HCT116 (cell line): ENCODE measurements around the gene NLRP14. TPM values are rescaled to one million over a fixed set of nuclear protein-coding genes. Genes with fewer than 3 reads are reported as not detected.

Experiments used
- ATAC-seq: fragments of 200-7000 bp; cut with Tn5 transposase; 2 replicates; pipeline ENCODE4 v1.9.1; 2020; ENCODE audit warnings: mild to moderate bottlenecking, moderate library complexity
- BruUV-seq: library from RNA; stranded (reverse); fragments of 400-500 nt; replicated peaks from 2 replicates; lab custom pipeline; 2021; lab: Mats Ljungman, UMichigan
- CTCF ChIA-PET: fragments of 300-600 bp; sonication (Branson Sonifier 250); formaldehyde crosslinking; loops from one replicate; lab custom pipeline; 2021; ENCODE audit warnings: antibody characterized with exemption; lab: Charles Lee
- POLR2A ChIA-PET: fragments of 300-600, 350-600 bp; sonication (Branson Sonifier 250); formaldehyde crosslinking; loops from one replicate; lab custom pipeline; 2021; ENCODE audit warnings: antibody characterized with exemption; lab: Charles Lee
- RAD21 ChIA-PET, 2 experiments: fragments of 300-600 bp; sonication (Branson Sonifier 250); formaldehyde crosslinking; loops; one replicate each; lab custom pipeline; 2023; ENCODE audit warnings: low total read pairs in 2 of 2; ENCODE audit not compliant: uncharacterized antibody in 2 of 2, unreplicated experiment in 2 of 2, low non-redundant PET in 1 of 2; lab: Charles Lee
- DNase-seq: peaks from one replicate; pipeline ENCODE4 v3.0.0-alpha.2; 2010; ENCODE audit warnings: low read depth, low spot score
- H2AFZ ChIP-seq: fragments of 200-600 bp; shearing (Covaris generic), sonication (generic); 2 replicates; pipeline ENCODE4 v1.6.1; 2017; ENCODE audit warnings: low read depth, mixed run types, mixed read lengths, antibody characterized with exemption, low read length; ENCODE audit not compliant: poor library complexity, severe bottlenecking
- H3K27ac ChIP-seq: 2 replicates; pipeline ENCODE4 v1.5.1; 2012; ENCODE audit warnings: low read depth, low read length
- H3K27me3 ChIP-seq: fragments of 200-600 bp; sonication (generic); 2 replicates; pipeline ENCODE4 v1.6.1; 2016; ENCODE audit warnings: mixed run types, low read length, mixed read lengths; ENCODE audit not compliant: insufficient read depth
- H3K36me3 ChIP-seq, 2 experiments: fragments of 200-500 bp in 1 of 2; fragments of 200-600 bp in 1 of 2; sonication (Bioruptor generic) in 1 of 2; sonication (generic) in 1 of 2; 2 replicates each; pipeline versions ENCODE4 v1.5.1 to v1.6.1; 2014 to 2016; ENCODE audit warnings: low read length in 2 of 2, inconsistent platforms in 1 of 2, mixed read lengths in 1 of 2, mixed run types in 1 of 2; ENCODE audit not compliant: insufficient read depth in 2 of 2, control insufficient read depth in 1 of 2
- H3K4me1 ChIP-seq, 2 experiments: fragments of 200-600 bp in 1 of 2; sonication (generic) in 1 of 2; 2 replicates each; pipeline versions ENCODE4 v1.5.1 to v1.6.1; 2012 to 2017; ENCODE audit warnings: low read length in 2 of 2, inconsistent platforms in 1 of 2, mild to moderate bottlenecking in 1 of 2, mixed read lengths in 1 of 2, mixed run types in 1 of 2, moderate library complexity in 1 of 2; ENCODE audit not compliant: insufficient read depth in 2 of 2, control insufficient read depth in 1 of 2
- H3K4me2 ChIP-seq: fragments of 200-600 bp; sonication (generic); 2 replicates; pipeline ENCODE4 v1.6.1; 2017; ENCODE audit warnings: mixed run types, low read length, mixed read lengths
- H3K4me3 ChIP-seq, 2 experiments: fragments of 200-600 bp in 1 of 2; sonication (generic) in 1 of 2; replicated peaks in 1 of 2; 2 replicates each; pipeline ENCODE4 v1.5.1; 2011 to 2016; ENCODE audit warnings: low read length in 2 of 2, control low read depth in 1 of 2, low read depth in 1 of 2, mild to moderate bottlenecking in 1 of 2, mixed read lengths in 1 of 2, mixed run types in 1 of 2
- H3K79me2 ChIP-seq: fragments of 200-600 bp; sonication (generic); 2 replicates; pipeline ENCODE4 v1.6.1; 2017; ENCODE audit warnings: mild to moderate bottlenecking, mixed run types, low read length, moderate library complexity, mixed read lengths; ENCODE audit not compliant: insufficient read depth
- H3K9ac ChIP-seq: fragments of 200-600 bp; sonication (generic); 2 replicates; pipeline ENCODE4 v1.6.1; 2016; ENCODE audit warnings: low read length, mixed read lengths
- H3K9me2 ChIP-seq: fragments of 200-600 bp; sonication (generic), shearing (Covaris generic); 2 replicates; pipeline ENCODE4 v1.6.1; 2017; ENCODE audit warnings: mixed run types, mild to moderate bottlenecking, moderate library complexity; ENCODE audit not compliant: insufficient read depth
- H3K9me3 ChIP-seq, 2 experiments: fragments of 200-500 bp in 1 of 2; fragments of 200-600 bp in 1 of 2; sonication (Bioruptor generic) in 1 of 2; sonication (generic) in 1 of 2; 2 replicates each; pipeline ENCODE4 v1.6.1; 2014 to 2017; ENCODE audit warnings: low read length in 2 of 2, mixed read lengths in 2 of 2, inconsistent platforms in 1 of 2, low read depth in 1 of 2, mild to moderate bottlenecking in 1 of 2, mixed run types in 1 of 2, moderate library complexity in 1 of 2; ENCODE audit not compliant: control insufficient read depth in 1 of 2, insufficient read depth in 1 of 2
- H4K20me1 ChIP-seq: fragments of 200-600 bp; sonication (generic), shearing (Covaris generic); 2 replicates; pipeline ENCODE4 v1.6.1; 2017; ENCODE audit warnings: mixed run types, mild to moderate bottlenecking, moderate library complexity; ENCODE audit not compliant: insufficient read depth
- CBX3 ChIP-seq: IDR thresholded peaks from 2 replicates; pipeline ENCODE4 v1.6.1; 2012; ENCODE audit warnings: low read depth
- CEBPB ChIP-seq: IDR thresholded peaks from 2 replicates; pipeline ENCODE4 v1.6.1; 2012; ENCODE audit warnings: low read depth
- EGR1 ChIP-seq: IDR thresholded peaks from 2 replicates; pipeline ENCODE4 v1.6.1; 2012; ENCODE audit warnings: low read depth
- ELF1 ChIP-seq: IDR thresholded peaks from 2 replicates; pipeline ENCODE4 v1.6.1; 2012; ENCODE audit warnings: low read depth, borderline replicate concordance
- EZH2 ChIP-seq: fragments of 200-600 bp; sonication (generic); IDR thresholded peaks from 2 replicates; pipeline ENCODE4 v1.6.1; 2017; ENCODE audit warnings: antibody characterized with exemption, mixed run types
- EZH2phosphoT487 ChIP-seq: fragments of 200-600 bp; IDR thresholded peaks from 2 replicates; pipeline ENCODE4 v1.6.1; 2018; ENCODE audit warnings: antibody characterized with exemption, borderline replicate concordance
- FOSL1 ChIP-seq: IDR thresholded peaks from 2 replicates; pipeline ENCODE4 v1.6.1; 2012; ENCODE audit warnings: low read depth
- JUND ChIP-seq: IDR thresholded peaks from 2 replicates; pipeline ENCODE4 v1.6.1; 2012
- MAX ChIP-seq: IDR thresholded peaks from 2 replicates; pipeline ENCODE4 v1.6.1; 2012
- POLR2AphosphoS5 ChIP-seq: IDR thresholded peaks from 2 replicates; pipeline ENCODE4 v1.6.1; 2011; ENCODE audit warnings: mild to moderate bottlenecking, low read depth, low read length, moderate library complexity
- RAD21 ChIP-seq: IDR thresholded peaks from 2 replicates; pipeline ENCODE4 v1.6.1; 2012; ENCODE audit warnings: low read depth, mild to moderate bottlenecking
- SIN3A ChIP-seq: IDR thresholded peaks from 2 replicates; pipeline ENCODE4 v1.6.1; 2012; ENCODE audit warnings: low read depth
- SP1 ChIP-seq: IDR thresholded peaks from 2 replicates; pipeline ENCODE4 v1.6.1; 2012; ENCODE audit warnings: low read depth
- TCF7L2 ChIP-seq: IDR thresholded peaks from 2 replicates; pipeline ENCODE4 v1.7.0; 2011; ENCODE audit warnings: borderline replicate concordance, inconsistent platforms; ENCODE audit not compliant: insufficient read depth, insufficient read length; ENCODE audit errors: extremely low read depth
- ZBTB33 ChIP-seq: IDR thresholded peaks from 2 replicates; pipeline ENCODE4 v1.6.1; 2011; ENCODE audit warnings: mild to moderate bottlenecking, low read length, moderate library complexity; ENCODE audit not compliant: insufficient replicate concordance; ENCODE audit errors: extremely low read depth
- ZFX ChIP-seq: fragments of 450-650 bp; IDR thresholded peaks from 2 replicates; pipeline ENCODE4 v1.6.1; 2017
- ZNF274 ChIP-seq: fragments of 200-500 bp; sonication (Bioruptor generic); IDR thresholded peaks from 2 replicates; pipeline ENCODE4 v1.6.1; 2014; ENCODE audit warnings: mild to moderate bottlenecking, low read depth, low read length, inconsistent platforms
- intact Hi-C: fragments of 100-400 bp; cut with micrococcal nuclease; formaldehyde crosslinking; loops from 2 replicates; pipeline ENCODE4 v1.10.0; 2022
- total RNA-seq: library from RNA; stranded (reverse); gene quantifications from one replicate; pipeline ENCODE4 v1.2.1, GENCODE V29; 2021; ENCODE audit not compliant: unreplicated experiment

Gene NLRP14
- total RNA-seq, 1 experiment from 2014 or later: 0.49 TPM

DNA sequence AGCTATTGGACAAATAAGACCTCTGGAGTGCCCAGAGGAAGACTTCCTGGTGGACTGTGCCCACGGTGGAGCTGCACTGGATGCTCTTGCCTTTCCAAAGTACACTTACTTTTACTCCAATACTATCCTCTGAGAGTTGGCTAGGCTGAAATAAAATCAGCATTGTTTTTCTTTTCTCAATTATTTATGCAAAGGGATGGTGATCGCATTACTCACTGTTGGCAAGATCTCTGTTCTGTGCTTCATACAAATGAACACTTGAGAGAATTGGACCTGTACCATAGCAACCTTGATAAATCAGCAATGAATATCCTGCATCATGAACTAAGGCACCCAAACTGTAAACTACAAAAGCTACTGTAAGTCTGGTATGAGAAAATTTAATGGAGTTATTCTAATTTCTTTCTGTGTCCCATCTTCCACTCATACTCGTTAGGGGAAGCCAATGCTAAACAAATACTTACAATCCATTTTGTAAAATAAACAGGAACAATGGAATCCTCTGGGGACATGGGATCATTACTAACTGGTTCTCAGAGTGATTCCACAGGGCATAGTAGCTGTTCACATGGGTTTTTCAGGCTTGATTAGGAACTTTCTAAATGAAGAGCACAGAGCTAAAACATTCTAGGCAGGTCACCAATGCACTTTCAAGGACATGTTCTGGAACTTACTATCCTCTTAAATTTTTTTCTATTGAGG is 26.3 kb downstream of the NLRP14 start:
- Histone ChIP-seq H3K79me2 (no peaks in the 10 kb centered on the region), H3K9ac (no peak overlapping the region), H2AFZ (no peak overlapping the region), H3K27me3 (no peaks in the 10 kb centered on the region), H3K9me2 (no peaks in the 10 kb centered on the region), H3K27ac (no peak overlapping the region), H3K4me2 (no peak overlapping the region), H3K4me1 (no peaks in the 10 kb centered on the region), H3K9me3 (no peaks in the 10 kb centered on the region), H3K4me3 (no peak overlapping the region), H4K20me1 (no peaks in the 10 kb centered on the region), H3K36me3 (no peaks in the 10 kb centered on the region)
- ChIA-PET RAD21 (no interaction called here), POLR2A (no interaction called here), CTCF (no interaction called here)
- no TSS peak for BruUV-seq
- intact Hi-C loops: no loop called here
- ATAC-seq (no peak), DNase-seq (no peak)
- TF ChIP-seq POLR2AphosphoS5: no peak
- TF ChIP-seq EZH2: no peak
- no peak for TF ChIP-seq ZFX
- TF ChIP-seq EGR1: no peak
- no peak for TF ChIP-seq SIN3A

DNA sequence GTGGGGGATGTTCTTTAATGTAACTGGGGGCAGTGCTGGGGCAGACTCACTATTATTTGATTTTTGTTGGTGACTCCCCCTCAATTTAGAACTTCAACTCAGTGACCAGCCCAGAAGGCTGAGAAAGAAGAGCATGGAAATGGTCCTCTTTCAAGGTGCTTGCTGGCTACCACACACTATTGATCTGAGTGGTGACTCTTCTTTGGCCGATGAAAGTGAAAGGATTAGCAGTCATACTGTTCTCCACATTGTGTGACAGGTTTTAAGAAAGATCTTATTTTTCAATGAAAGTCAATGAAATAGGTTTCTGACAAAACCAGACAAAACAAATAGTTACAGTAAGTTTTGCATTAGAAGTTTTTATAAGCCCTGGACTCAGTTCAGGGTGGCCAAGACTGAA is 29.9 kb downstream of the NLRP14 start:
- Histone ChIP-seq H2AFZ (no peak overlapping the region), H3K4me1 (no peaks in the 10 kb centered on the region), H4K20me1 (no peaks in the 10 kb centered on the region), H3K9me2 (no peaks in the 10 kb centered on the region), H3K4me2 (no peak overlapping the region), H3K79me2 (no peaks in the 10 kb centered on the region), H3K9ac (no peak overlapping the region), H3K9me3 (no peaks in the 10 kb centered on the region), H3K27ac (no peak overlapping the region), H3K36me3 (no peaks in the 10 kb centered on the region), H3K4me3 (no peak overlapping the region), H3K27me3 (no peaks in the 10 kb centered on the region; the same call in 1 of the 2 replicates)
- no peak for DNase-seq
- intact Hi-C loops: no loop called here
- BruUV-seq: no TSS peak
- CTCF ChIA-PET: no interaction called here
- RAD21 ChIA-PET: no interaction called here
- ATAC-seq: no peak
- POLR2A ChIA-PET: no interaction called here
- TF ChIP-seq CEBPB (no peak), ZFX (no peak), ZBTB33 (no peak), POLR2AphosphoS5 (no peak), EZH2phosphoT487 (no peak), ELF1 (no peak), TCF7L2 (no peak), CBX3 (no peak), FOSL1 (no peak), JUND (no peak), MAX (no peak), SP1 (no peak), RAD21 (no peak), EGR1 (no peak), ZNF274 (no peak), EZH2 (no peak)
